WTC11 (cell line): ENCODE results near the gene KRT35. TPM values are rescaled to one million over a fixed set of nuclear protein-coding genes. Genes with fewer than 3 reads are reported as not detected.

Source experiments
- ATAC-seq: fragments of 200-7000 bp; cut with Tn5 transposase; 2 replicates; pipeline ENCODE4 v1.10.0; 2021; ENCODE audit warnings: mild to moderate bottlenecking, moderate library complexity
- CTCF ChIA-PET: fragments of 300-600 bp; sonication (Branson Sonifier 250); formaldehyde crosslinking; loops from one replicate; lab custom pipeline; 2021; ENCODE audit warnings: antibody characterized with exemption; lab: Charles Lee
- POLR2A ChIA-PET: fragments of 350-600 bp; sonication (Branson Sonifier 250); formaldehyde crosslinking; loops from one replicate; lab custom pipeline; 2021; ENCODE audit warnings: antibody characterized with exemption; lab: Charles Lee
- DNase-seq: peaks from one replicate; pipeline ENCODE4 v3.0.0; 2021; ENCODE audit warnings: low spot score
- H3K27ac Mint-ChIP-seq: 2 replicates; pipeline ENCODE4 v1.8.0; 2021; ENCODE audit warnings: mixed read lengths
- H3K27me3 Mint-ChIP-seq: 2 replicates; pipeline ENCODE4 v1.8.0; 2021; ENCODE audit warnings: low read depth, mild to moderate bottlenecking, moderate library complexity, mixed read lengths
- H3K36me3 Mint-ChIP-seq: 2 replicates; pipeline ENCODE4 v1.8.0; 2021; ENCODE audit warnings: mixed read lengths
- H3K4me1 Mint-ChIP-seq: 2 replicates; pipeline ENCODE4 v1.8.0; 2022; ENCODE audit warnings: mixed read lengths
- H3K4me3 Mint-ChIP-seq: 2 replicates; pipeline ENCODE4 v1.8.0; 2021; ENCODE audit warnings: mild to moderate bottlenecking, moderate library complexity, mixed read lengths
- H3K9me3 Mint-ChIP-seq: 2 replicates; pipeline ENCODE4 v1.8.0; 2021; ENCODE audit warnings: mixed read lengths
- EMX1 ChIP-seq: fragments of 250-450 bp; sonication (Bioruptor Pico); IDR thresholded peaks from 2 replicates; pipeline ENCODE4 v1.8.0; 2021; ENCODE audit warnings: mild to moderate bottlenecking
- FOXJ3 ChIP-seq: sonication (generic); formaldehyde crosslinking; IDR thresholded peaks from 2 replicates; pipeline ENCODE4 v1.9.0; 2021; ENCODE audit warnings: missing genetic modification reagents, mild to moderate bottlenecking, borderline replicate concordance
- FOXK1 ChIP-seq: sonication (generic); formaldehyde crosslinking; IDR thresholded peaks from 2 replicates; pipeline ENCODE4 v1.8.0; 2022; ENCODE audit warnings: mild to moderate bottlenecking, moderate library complexity, missing genetic modification reagents
- GTF2I ChIP-seq: fragments of 250-450 bp; sonication (Bioruptor Pico); conservative IDR thresholded peaks from 2 replicates; pipeline ENCODE4 v1.4.0; 2021; ENCODE audit warnings: mild to moderate bottlenecking
- JAZF1 ChIP-seq: fragments of 250-450 bp; sonication (Bioruptor Pico); IDR thresholded peaks from 2 replicates; pipeline ENCODE4 v1.9.0; 2021; ENCODE audit warnings: moderate library complexity, mild to moderate bottlenecking, inconsistent platforms
- JUN ChIP-seq: sonication (generic); formaldehyde crosslinking; IDR thresholded peaks from 2 replicates; pipeline ENCODE4 v1.8.0; 2023; ENCODE audit warnings: mild to moderate bottlenecking, missing genetic modification reagents
- NFE2L1 ChIP-seq: sonication (generic); formaldehyde crosslinking; IDR thresholded peaks from 2 replicates; pipeline ENCODE4 v1.8.1; 2023; ENCODE audit warnings: missing genetic modification reagents
- NR1H2 ChIP-seq: sonication (generic); formaldehyde crosslinking; IDR thresholded peaks from 2 replicates; pipeline ENCODE4 v1.9.0; 2021; ENCODE audit warnings: mild to moderate bottlenecking, moderate library complexity, missing genetic modification reagents
- SOX15 ChIP-seq: fragments of 250-450 bp; sonication (Bioruptor Pico); IDR thresholded peaks from 2 replicates; pipeline ENCODE4 v1.9.0; 2021; ENCODE audit warnings: mild to moderate bottlenecking
- TCF7 ChIP-seq: sonication (generic); formaldehyde crosslinking; IDR thresholded peaks from 2 replicates; pipeline ENCODE4 v1.8.0; 2022; ENCODE audit warnings: mild to moderate bottlenecking, low read depth, missing genetic modification reagents, moderate library complexity
- ZNF121 ChIP-seq: sonication (generic); formaldehyde crosslinking; IDR thresholded peaks from 2 replicates; pipeline ENCODE4 v1.8.0; 2023; ENCODE audit warnings: missing genetic modification reagents
- ZNF138 ChIP-seq: sonication (generic); formaldehyde crosslinking; conservative IDR thresholded peaks from 2 replicates; pipeline ENCODE4 v1.8.1; 2022; ENCODE audit warnings: mild to moderate bottlenecking, moderate library complexity, missing genetic modification reagents
- ZNF232 ChIP-seq: sonication (generic); formaldehyde crosslinking; IDR thresholded peaks from 2 replicates; pipeline ENCODE4 v1.8.0; 2022; ENCODE audit warnings: mild to moderate bottlenecking, missing genetic modification reagents
- total RNA-seq: library from RNA; stranded (reverse); gene quantifications from 3 replicates; pipeline ENCODE4 v1.2.3, GENCODE V29; 2021
- TF ChIP-seq, protein P1 (sequence below): fragments of 250-450 bp; sonication (Bioruptor Pico); IDR thresholded peaks from 2 replicates; pipeline ENCODE4 v1.9.0; 2021; ENCODE audit warnings: mild to moderate bottlenecking
- TF ChIP-seq, protein P2 (sequence below): sonication (generic); formaldehyde crosslinking; IDR thresholded peaks from 2 replicates; pipeline ENCODE4 v1.8.0; 2022; ENCODE audit warnings: mild to moderate bottlenecking, missing genetic modification reagents
- TF ChIP-seq, protein P3 (sequence below): sonication (generic); formaldehyde crosslinking; IDR thresholded peaks from 2 replicates; pipeline ENCODE4 v1.8.1; 2022; ENCODE audit warnings: mild to moderate bottlenecking, missing genetic modification reagents, moderate library complexity, borderline replicate concordance
- TF ChIP-seq, protein P4 (sequence below): sonication (generic); formaldehyde crosslinking; IDR thresholded peaks from 2 replicates; pipeline ENCODE4 v1.8.0; 2023; ENCODE audit warnings: mild to moderate bottlenecking, missing genetic modification reagents
- TF ChIP-seq, protein P5 (sequence below): sonication (generic); formaldehyde crosslinking; IDR thresholded peaks from 2 replicates; pipeline ENCODE4 v1.8.1; 2023; ENCODE audit warnings: mild to moderate bottlenecking, missing genetic modification reagents
- TF ChIP-seq, protein P6 (sequence below): sonication (generic); formaldehyde crosslinking; IDR thresholded peaks from 2 replicates; pipeline ENCODE4 v1.8.1; 2022; ENCODE audit warnings: mild to moderate bottlenecking, moderate library complexity, missing genetic modification reagents

KRT35 gene
- total RNA-seq, 1 experiment from 2014 or later = not detected

DNA sequence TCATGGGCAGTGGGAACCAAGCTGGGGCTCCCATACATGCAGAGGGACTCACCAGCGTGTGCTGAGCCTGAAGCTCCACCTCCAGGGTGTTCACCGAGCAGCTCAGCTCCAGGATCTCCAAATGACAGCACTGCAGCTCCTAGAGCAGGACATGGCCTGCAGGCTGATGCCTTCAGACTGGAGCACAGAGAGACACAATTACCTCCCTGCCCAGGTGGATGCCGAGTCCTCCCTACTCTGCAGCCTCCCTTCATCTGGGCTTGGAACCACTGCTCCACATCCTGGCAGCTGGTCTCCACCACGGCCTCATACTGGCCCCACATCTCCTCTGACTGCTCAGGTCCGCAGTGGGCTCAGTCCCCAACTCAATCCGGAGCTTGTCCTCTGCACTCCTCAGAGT lies 31.9 kb downstream of the KRT35 start (continued):
- TF ChIP-seq, protein P1, sequence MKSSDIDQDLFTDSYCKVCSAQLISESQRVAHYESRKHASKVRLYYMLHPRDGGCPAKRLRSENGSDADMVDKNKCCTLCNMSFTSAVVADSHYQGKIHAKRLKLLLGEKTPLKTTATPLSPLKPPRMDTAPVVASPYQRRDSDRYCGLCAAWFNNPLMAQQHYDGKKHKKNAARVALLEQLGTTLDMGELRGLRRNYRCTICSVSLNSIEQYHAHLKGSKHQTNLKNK = no peak
- no peak for TF ChIP-seq ZNF232 (CRISPR knock-in tag)
- no peak for TF ChIP-seq JAZF1 (CRISPR knock-in tag)
- no peak for TF ChIP-seq JUN (CRISPR knock-in tag)
- no peak for TF ChIP-seq FOXK1 (CRISPR knock-in tag)
- TF ChIP-seq NR1H2 (CRISPR knock-in tag) = no peak
- TF ChIP-seq TCF7 (CRISPR knock-in tag) = no peak
- no peak for TF ChIP-seq GTF2I (CRISPR knock-in tag)
- TF ChIP-seq ZNF138 (CRISPR knock-in tag) = no peak

DNA sequence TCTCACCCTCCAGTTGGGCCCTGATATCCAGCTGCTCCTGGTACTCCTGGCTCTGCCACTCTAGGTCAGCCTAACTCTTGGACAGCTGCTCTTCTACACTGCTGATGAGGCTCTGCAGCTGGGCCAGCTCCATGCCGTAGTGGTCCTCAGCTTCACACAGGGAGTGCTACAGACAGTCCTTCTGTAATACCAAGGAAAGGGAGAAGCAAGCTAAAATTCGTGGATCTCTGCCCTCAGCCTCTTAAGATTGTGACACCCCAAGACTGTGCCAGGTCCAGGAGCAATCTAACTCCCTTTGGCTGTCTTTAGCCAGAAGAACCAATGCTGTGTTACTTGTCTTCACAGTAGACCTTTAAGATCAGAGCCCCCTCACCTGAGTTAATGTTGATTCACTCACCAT lies 32.4 kb downstream of the KRT35 start:
- Mint-ChIP-seq H3K9me3 (peaks cover 34% of the 10 kb centered on the region), H3K4me1 (no peaks in the 10 kb centered on the region), H3K27ac (no peak overlapping the region), H3K4me3 (no peak overlapping the region), H3K36me3 (peaks cover 15% of the 10 kb centered on the region), H3K27me3 (peaks cover 12% of the 10 kb centered on the region)
- CTCF ChIA-PET = interaction anchor here (0.9 to 2.8 kb wide), 3 partner anchors 31 to 200 kb away, joined by 3 to 12 read pairs (median 6); no protein-coding TSS in a partner anchor
- no peak for ATAC-seq
- TF ChIP-seq, protein P2, sequence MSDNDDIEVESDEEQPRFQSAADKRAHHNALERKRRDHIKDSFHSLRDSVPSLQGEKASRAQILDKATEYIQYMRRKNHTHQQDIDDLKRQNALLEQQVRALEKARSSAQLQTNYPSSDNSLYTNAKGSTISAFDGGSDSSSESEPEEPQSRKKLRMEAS (CRISPR knock-in tag) = no peak
- TF ChIP-seq, protein P3, sequence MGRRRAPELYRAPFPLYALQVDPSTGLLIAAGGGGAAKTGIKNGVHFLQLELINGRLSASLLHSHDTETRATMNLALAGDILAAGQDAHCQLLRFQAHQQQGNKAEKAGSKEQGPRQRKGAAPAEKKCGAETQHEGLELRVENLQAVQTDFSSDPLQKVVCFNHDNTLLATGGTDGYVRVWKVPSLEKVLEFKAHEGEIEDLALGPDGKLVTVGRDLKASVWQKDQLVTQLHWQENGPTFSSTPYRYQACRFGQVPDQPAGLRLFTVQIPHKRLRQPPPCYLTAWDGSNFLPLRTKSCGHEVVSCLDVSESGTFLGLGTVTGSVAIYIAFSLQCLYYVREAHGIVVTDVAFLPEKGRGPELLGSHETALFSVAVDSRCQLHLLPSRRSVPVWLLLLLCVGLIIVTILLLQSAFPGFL (CRISPR knock-in tag) = no peak
- TF ChIP-seq ZNF121 (CRISPR knock-in tag) (no peak), FOXJ3 (no peak), GTF2I (CRISPR knock-in tag) (no peak), EMX1 (CRISPR knock-in tag) (no peak), NFE2L1 (CRISPR knock-in tag) (no peak), SOX15 (no peak)
- TF ChIP-seq, protein P4, sequence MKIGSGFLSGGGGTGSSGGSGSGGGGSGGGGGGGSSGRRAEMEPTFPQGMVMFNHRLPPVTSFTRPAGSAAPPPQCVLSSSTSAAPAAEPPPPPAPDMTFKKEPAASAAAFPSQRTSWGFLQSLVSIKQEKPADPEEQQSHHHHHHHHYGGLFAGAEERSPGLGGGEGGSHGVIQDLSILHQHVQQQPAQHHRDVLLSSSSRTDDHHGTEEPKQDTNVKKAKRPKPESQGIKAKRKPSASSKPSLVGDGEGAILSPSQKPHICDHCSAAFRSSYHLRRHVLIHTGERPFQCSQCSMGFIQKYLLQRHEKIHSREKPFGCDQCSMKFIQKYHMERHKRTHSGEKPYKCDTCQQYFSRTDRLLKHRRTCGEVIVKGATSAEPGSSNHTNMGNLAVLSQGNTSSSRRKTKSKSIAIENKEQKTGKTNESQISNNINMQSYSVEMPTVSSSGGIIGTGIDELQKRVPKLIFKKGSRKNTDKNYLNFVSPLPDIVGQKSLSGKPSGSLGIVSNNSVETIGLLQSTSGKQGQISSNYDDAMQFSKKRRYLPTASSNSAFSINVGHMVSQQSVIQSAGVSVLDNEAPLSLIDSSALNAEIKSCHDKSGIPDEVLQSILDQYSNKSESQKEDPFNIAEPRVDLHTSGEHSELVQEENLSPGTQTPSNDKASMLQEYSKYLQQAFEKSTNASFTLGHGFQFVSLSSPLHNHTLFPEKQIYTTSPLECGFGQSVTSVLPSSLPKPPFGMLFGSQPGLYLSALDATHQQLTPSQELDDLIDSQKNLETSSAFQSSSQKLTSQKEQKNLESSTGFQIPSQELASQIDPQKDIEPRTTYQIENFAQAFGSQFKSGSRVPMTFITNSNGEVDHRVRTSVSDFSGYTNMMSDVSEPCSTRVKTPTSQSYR (CRISPR knock-in tag) = no peak
- TF ChIP-seq, protein P5, sequence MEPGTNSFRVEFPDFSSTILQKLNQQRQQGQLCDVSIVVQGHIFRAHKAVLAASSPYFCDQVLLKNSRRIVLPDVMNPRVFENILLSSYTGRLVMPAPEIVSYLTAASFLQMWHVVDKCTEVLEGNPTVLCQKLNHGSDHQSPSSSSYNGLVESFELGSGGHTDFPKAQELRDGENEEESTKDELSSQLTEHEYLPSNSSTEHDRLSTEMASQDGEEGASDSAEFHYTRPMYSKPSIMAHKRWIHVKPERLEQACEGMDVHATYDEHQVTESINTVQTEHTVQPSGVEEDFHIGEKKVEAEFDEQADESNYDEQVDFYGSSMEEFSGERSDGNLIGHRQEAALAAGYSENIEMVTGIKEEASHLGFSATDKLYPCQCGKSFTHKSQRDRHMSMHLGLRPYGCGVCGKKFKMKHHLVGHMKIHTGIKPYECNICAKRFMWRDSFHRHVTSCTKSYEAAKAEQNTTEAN (CRISPR knock-in tag) = no peak
- TF ChIP-seq, protein P6, sequence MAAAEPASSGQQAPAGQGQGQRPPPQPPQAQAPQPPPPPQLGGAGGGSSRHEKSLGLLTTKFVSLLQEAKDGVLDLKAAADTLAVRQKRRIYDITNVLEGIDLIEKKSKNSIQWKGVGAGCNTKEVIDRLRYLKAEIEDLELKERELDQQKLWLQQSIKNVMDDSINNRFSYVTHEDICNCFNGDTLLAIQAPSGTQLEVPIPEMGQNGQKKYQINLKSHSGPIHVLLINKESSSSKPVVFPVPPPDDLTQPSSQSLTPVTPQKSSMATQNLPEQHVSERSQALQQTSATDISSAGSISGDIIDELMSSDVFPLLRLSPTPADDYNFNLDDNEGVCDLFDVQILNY (CRISPR knock-in tag) = no peak
- no peak for DNase-seq
- POLR2A ChIA-PET = no interaction called here
